GM21786 (cell line): ENCODE data around the gene DDX1.
"Not testable (repeated sequence)": the region's sequence is repeated elsewhere in the genome, so short reads cannot be mapped to it uniquely, and the experiment has no call there.

Experiments
- ATAC-seq: cut with Tn5 transposase; IDR thresholded peaks from one replicate; pipeline ENCODE4 v1.9.1; 2021; ENCODE audit not compliant: unreplicated experiment

Gene DDX1

GRCh38 chr2:15594291-15595256, 2.9 kb downstream of the DDX1 start:
- ATAC-seq = no peak

DNA sequence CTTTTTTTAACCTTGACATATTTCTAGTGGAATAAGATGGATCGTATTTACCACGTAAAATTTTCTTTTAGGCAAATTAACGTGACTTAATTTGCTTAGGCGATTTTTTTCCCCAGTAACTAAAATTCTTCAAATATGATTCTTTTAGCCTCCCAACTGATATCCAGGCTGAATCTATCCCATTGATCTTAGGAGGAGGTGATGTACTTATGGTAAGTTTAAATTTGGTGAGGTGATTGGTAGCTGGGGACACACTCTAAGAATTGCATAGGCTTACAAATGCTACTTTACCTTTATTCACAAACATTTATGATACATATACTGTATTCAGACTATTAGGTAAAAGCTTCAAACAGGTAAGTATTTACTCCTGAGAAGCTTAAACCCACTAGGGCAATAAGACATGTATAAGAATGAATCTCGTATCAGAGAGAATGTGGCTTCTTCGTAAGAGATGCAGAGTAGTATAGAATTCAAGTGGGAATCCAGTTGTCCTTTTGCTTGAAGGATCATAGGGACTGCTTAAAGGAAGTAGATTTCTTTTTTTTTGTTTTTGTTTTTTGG, 3.8 kb downstream of the DDX1 start:
- ATAC-seq = no peak

- ATAC-seq = no peak
Observed at GRCh38 chr2:15595936-15596335, 4.3 kb downstream of the DDX1 start.

GRCh38 chr2:15596350-15596749, 4.7 kb downstream of the DDX1 start:
- no peak for ATAC-seq

- ATAC-seq = no peak
Observed at GRCh38 chr2:15596968-15597367, 5.3 kb downstream of the DDX1 start.

DNA sequence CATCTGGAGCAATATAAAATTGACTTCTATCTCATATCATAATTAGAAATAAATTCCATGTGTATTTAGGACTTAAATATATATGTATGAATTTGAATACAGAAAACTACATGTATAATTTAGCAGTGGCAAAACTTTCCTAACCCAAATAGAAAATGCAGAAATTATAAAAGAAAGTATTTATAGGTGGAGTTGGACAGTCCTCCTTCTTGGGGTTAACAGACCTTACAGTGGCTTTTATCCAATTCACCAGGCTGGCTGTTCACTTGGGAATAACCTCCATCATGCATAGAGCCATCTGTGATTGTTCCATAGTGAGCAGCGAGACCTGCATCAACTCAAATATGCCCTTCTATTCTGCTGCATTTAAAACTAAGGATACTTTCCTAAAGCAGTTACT, 8.3 kb downstream of the DDX1 start:
- ATAC-seq = no peak

GRCh38 chr2:15601681-15602080, 10.0 kb downstream of the DDX1 start:
- ATAC-seq = no peak

- no peak for ATAC-seq
Observed at GRCh38 chr2:15602393-15602792, 10.7 kb downstream of the DDX1 start.

GRCh38 chr2:15603044-15603765, 11.5 kb downstream of the DDX1 start:
- no peak for ATAC-seq

DNA sequence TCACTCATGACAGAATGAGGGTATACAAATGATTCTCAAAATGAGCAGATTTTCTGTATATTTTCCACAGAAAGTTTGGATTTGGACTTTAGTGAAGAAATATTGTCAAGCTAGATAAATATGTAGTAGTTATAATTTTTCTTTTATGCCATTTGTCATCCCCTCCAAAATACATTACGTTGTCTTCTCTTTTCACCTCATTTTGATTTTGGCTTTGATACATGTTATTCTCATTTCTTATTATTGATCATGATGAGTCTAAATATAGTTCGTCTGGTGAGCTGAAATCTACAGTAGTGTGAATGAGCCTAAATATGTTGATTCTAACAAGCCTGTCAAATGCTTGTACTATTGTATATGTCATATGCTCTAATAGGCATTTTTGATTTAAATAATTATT, 12.3 kb downstream of the DDX1 start:
- ATAC-seq = no peak

GRCh38 chr2:15605721-15606120, 14.1 kb downstream of the DDX1 start:
- ATAC-seq = no peak

GRCh38 chr2:15606481-15607441, 15.1 kb downstream of the DDX1 start:
- no peak for ATAC-seq

DNA sequence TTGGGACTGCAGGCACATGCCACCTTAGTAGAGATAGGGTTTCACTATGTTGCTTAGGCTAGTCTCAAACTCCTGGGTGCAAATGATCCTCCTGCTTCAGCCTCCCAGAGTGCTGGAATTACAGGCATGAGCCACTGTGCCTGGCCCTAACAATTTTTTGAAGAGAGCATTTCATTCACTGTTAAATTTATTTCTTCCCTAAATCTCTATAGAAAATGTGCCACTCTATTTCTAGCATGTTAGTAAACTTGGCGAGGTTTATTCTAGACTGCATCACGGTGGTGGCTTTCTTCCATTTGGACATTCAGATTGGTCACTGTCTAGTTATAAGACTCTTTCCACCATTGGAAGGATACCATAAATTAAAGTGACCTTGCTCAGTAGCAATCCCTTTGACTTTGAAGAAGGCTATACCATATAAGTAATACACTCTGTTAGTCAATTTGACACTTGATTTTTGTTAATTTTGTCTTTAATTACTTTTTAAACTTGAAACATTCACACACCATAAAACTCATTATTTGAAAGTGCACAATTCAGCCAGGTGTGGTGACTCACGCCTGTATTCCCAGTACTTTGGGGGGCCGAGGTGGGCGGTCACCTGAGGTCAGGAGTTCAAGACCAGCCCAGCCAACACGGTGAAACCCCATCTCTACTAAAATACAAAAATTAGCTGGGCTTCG, 16.2 kb downstream of the DDX1 start:
- no peak for ATAC-seq

- no peak for ATAC-seq
Observed at GRCh38 chr2:15608392-15608761, 16.7 kb downstream of the DDX1 start.

DNA sequence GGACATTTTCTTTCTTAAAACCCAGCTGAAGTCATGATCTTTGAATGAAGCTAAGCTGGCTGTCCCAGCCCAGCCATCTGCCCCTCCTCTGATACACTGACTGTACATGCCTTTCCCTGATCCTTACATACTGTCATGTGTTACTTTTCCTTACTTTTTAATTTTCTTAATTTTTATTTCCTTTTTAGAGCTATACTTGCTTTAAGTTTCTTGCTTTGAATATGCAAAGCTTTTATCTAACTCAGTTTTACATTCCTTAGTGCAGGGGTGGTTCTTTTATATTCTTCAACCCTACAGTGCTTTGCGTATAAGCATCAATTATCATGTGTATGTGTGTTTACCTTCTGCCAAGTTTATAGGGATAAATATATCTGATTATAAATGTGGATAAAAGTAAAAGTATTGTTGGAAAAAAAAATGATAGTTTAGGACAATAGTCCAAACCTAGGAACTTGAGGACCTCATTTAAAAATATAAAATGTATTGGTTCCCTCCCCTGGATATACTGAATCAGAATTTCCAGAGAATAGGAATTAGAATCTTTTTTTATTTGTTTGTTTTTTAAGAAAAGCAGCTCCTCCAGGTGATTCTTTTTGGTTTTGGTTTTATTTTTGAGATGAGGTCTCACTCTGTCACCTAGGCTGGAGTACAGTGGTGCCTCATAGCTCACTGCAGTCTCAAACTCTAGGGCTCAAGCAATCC, 17.8 kb downstream of the DDX1 start:
- ATAC-seq = no peak

GRCh38 chr2:15610430-15610952, 18.8 kb downstream of the DDX1 start:
- no peak for ATAC-seq

- not testable (repeated sequence) for ATAC-seq
Observed at GRCh38 chr2:15612101-15612500, 20.4 kb downstream of the DDX1 start.

DNA sequence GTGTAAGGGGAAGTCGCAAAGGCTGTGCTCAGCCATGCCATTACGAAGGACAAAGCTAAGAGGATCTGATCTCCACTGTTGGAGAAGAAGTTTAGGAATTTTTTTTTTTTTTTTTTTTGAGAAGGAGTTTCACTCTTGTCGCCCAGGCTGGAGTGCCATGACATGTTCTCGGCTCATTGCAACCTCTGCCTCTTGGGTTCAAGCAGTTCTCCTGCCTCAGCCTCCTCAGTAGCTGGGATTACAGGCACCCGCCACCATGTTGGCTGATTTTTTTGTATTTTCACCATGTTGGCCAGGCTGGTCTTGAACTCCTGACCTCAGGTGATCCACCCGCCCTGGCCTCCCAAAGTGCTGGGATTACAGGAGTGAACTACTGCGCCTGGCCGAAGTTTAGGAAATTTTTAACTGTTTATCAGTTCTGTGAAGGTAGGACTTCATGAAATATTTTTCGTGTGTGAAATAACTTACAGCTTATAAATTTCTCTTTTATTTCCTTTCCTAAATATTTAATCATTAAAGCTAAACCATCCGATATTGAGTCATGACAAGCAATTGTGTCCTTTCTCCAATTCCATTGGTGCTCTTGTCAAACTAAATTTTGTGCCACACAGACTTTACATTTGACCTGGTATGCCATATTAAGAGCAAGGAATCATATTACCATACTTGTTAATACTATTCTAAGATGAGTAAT, 22.2 kb downstream of the DDX1 start:
- no peak for ATAC-seq
